KOPT-K1 (cell line): ENCODE results near the gene ATXN2L.

Source experiments
- H3K27ac ChIP-seq: fragments of 200-600 bp; sonication (generic); 2 replicates; pipeline ENCODE4 v1.5.1; 2016; ENCODE audit warnings: antibody characterized with exemption, mild to moderate bottlenecking, low read depth, low read length; ENCODE audit not compliant: poor library complexity, severe bottlenecking
- H3K36me3 ChIP-seq: fragments of 200-600 bp; sonication (generic); 2 replicates; pipeline ENCODE4 v1.5.1; 2017; ENCODE audit warnings: antibody characterized with exemption, mild to moderate bottlenecking, low read length, moderate library complexity; ENCODE audit not compliant: insufficient read depth
- H3K9me3 ChIP-seq: fragments of 200-600 bp; sonication (generic); 2 replicates; pipeline ENCODE4 v1.5.1; 2017; ENCODE audit warnings: antibody characterized with exemption, low read length, mild to moderate bottlenecking; ENCODE audit not compliant: insufficient read depth, poor library complexity, severe bottlenecking

The ATXN2L gene

DNA sequence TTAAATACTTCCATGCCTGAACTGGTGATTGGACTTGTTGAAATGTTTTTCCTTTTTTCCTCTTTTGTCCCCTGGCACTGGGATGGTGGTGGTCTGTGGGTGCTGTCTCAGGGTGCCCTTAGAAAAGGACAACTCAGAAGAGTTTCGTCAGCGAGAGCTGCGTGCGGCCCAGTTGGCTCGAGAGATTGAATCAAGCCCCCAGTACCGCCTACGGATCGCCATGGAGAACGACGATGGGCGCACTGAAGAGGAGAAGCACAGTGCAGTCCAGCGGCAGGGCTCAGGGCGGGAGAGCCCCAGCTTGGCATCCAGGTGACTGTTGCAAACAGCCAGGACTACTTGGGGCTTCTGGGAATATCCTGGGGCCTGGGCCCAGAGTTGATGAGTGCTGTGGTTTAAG lies 6.9 kb downstream of the ATXN2L start:
- H3K27ac ChIP-seq: no peak overlapping the region
- no peaks in the 10 kb centered on the region for H3K9me3 ChIP-seq
- peaks cover 100% of the 10 kb centered on the region for H3K36me3 ChIP-seq

DNA sequence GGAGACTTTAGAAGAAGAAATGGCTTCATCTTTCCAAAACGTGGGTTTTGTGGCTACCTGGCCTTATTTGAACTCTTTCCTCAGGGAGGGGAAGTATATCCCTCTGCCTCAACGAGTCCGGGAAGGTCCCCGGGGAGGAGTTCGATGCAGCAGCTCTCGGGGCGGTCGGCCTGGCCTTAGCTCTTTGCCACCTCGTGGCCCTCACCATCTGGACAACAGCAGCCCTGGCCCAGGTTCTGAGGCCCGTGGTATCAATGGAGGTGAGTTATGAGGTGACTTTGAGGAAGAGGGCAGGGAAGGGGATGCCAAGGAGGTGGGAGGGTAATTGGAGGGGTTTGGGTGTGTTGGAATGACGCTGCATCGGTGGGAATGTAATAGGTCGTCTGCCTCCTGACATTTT lies 7.7 kb downstream of the ATXN2L start:
- H3K36me3 ChIP-seq: peaks cover 100% of the 10 kb centered on the region
- H3K27ac ChIP-seq: no peak overlapping the region
- H3K9me3 ChIP-seq: no peaks in the 10 kb centered on the region

DNA sequence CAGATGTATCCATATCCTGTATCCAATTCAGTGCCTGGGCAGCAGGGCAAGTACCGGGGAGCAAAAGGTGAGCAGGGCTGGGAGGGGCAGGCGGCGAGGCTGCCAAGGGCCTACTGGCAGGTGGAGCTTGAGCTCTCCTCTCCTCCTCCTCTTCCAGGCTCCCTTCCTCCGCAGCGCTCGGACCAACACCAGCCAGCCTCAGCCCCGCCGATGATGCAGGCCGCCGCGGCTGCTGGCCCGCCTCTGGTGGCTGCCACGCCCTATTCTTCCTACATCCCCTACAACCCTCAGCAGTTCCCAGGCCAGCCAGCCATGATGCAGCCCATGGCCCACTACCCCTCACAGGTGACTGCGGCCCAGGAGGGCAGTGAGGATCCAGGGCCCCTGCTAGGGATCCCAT lies 11.6 kb downstream of the ATXN2L start:
- Histone ChIP-seq H3K9me3 (no peaks in the 10 kb centered on the region), H3K27ac (no peak overlapping the region), H3K36me3 (peaks cover 100% of the 10 kb centered on the region)

DNA sequence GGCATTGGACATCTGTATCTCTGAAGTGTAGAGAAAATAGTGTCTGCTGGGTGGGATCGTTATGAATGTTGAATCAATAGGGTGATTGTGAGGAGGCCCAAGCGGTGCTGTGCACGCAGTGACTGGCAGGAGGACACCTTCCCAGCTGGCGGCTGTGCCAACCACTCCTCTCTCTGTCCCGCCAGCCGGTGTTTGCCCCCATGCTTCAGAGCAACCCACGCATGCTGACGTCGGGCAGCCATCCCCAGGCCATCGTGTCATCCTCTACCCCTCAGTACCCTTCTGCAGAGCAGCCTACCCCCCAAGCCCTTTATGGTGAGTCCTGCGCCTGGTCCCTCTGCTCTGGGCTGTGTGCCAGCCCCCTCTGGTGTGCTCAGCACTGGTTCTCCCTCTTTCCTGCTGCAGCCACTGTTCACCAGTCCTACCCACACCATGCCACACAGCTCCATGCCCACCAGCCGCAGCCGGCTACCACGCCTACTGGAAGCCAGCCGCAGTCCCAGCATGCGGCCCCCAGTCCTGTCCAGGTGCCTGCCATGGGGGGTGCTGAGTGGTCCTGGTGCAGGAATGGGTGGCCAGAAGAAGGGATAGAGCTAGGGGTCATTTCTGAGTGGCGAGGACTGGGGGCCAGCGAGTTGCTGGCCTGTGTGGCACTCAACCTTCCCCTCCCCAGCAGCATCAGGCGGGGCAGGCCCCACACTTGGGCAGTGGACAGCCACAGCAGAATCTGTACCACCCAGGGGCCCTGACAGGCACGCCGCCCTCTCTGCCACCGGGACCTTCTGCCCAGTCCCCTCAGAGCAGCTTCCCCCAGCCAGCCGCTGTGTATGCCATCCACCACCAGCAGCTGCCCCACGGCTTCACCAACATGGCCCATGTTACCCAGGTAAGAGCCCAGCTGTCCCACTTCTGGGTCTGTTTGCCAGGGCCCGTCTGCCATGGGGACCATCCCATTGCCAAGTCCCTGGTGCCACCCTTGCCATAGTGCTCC lies 12.4 kb downstream of the ATXN2L start:
- Histone ChIP-seq H3K27ac (no peak overlapping the region), H3K36me3 (peaks cover 100% of the 10 kb centered on the region), H3K9me3 (no peaks in the 10 kb centered on the region)

DNA sequence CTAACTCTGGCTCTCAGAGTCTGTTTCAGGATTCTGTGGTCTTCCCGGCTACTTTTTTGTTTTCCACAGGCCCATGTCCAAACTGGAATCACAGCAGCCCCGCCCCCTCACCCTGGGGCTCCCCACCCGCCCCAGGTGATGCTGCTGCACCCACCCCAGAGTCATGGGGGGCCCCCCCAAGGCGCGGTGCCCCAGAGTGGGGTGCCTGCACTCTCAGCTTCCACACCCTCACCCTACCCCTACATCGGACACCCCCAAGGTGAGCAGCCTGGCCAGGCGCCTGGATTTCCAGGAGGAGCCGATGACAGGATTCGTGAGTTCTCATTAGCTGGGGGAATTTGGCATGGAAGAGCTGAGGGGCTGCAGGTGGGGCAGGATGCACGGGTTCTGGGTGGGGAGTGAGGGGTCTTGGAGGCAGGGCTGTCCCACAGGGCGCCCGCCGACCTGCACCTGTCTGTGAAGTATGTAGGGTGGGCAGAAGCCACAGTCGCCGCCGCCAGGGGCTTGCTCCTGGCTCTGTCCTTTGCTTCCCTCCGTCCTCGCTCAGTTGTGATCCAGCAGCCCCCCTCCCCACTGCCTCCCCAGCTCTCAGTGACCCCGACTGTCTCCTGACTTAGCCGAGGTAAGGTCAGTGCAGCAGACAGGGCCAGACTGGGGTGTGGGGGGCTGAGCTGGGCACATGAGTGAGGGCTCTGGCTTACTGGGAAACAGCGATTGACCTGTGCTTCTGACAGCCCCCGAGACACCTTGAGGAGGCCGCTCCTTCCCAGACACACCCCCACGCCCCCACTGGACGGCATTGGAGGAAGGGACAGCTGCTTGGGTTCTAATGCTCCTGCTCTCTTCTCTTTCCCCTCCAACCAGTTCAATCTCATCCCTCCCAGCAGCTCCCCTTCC lies 13.3 kb downstream of the ATXN2L start:
- Histone ChIP-seq H3K36me3 (peaks cover 92% of the 10 kb centered on the region), H3K27ac (no peak overlapping the region), H3K9me3 (no peaks in the 10 kb centered on the region)

DNA sequence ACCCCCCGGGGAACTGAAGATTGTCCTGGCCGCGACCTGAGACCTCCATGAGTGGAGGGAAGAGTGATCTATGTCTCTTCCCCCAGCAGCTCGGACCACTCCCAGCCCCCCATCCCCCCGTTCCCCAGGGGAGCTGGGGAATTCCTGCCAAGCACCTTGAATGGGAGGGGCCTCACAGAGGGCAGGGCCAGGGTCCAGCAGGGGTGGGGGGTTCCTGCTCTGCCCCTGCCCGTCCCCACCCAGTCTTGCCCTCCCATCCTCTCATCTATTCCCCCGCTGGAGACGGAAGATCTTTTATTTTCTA lies 13.9 kb downstream of the ATXN2L start:
- Histone ChIP-seq H3K36me3 (peaks cover 90% of the 10 kb centered on the region), H3K9me3 (no peaks in the 10 kb centered on the region), H3K27ac (no peak overlapping the region)

DNA sequence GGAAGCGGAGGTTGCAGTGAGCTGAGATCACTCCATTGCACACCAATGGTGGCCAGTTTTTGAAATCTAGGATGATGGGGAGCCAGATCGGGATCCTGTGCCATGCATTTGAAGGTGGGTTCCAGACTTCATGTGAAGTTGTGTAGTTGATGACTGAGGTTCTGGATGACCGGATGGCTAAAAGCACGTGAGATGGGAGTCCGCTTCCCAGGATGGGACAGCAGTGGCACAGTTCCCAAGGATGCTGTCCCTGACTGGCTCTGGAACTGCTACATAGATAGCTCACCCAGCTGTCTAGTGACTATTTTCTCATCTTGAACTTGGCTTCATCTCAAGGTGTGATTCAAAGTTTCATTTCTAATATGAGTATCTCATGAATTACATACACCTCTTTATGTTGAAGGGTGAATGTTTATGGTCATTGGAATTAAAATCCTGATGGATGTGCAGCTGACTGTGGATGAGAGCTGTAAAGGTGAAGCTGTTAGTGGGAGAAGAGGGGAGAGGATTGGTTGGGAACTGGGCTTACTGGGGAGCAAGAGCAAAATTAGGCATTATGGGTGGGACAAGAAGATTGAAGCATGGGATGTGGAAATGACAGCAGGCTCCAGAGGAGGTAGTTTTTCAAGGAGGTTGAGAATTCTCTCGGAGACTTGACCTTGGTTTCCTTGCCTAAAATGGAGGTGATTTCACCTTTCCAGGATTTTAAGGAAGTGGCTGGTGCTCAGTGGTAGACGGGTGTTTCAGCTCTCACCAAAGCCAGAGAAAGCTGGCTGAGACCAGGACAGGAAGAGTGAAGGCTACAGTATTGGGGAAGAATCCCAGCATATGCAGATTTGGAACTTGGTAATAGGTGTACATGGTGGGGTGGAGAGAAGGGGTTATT lies 15.1 kb downstream of the ATXN2L start:
- no peaks in the 10 kb centered on the region for H3K9me3 ChIP-seq
- H3K36me3 ChIP-seq: peaks cover 90% of the 10 kb centered on the region
- no peak overlapping the region for H3K27ac ChIP-seq

DNA sequence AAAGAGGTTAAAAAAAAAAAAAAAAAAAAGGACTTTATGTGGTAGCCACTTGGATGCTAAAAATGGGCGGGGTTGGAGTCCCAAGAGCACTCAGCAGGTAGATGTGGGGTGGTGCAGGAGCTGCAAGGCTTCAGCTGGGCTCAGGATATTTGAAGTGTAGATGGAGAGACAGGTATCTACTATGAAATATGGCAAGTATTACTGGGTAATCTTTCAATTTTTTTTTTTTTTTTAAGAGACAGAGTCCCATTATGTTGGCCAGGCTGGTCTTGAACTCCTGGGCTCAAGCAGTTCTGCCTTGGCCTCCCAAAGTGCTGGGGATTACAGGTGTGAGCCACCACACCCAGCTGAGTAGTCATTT lies 15.7 kb downstream of the ATXN2L start:
- Histone ChIP-seq H3K9me3 (no peaks in the 10 kb centered on the region), H3K36me3 (peaks cover 90% of the 10 kb centered on the region), H3K27ac (no peak overlapping the region)

DNA sequence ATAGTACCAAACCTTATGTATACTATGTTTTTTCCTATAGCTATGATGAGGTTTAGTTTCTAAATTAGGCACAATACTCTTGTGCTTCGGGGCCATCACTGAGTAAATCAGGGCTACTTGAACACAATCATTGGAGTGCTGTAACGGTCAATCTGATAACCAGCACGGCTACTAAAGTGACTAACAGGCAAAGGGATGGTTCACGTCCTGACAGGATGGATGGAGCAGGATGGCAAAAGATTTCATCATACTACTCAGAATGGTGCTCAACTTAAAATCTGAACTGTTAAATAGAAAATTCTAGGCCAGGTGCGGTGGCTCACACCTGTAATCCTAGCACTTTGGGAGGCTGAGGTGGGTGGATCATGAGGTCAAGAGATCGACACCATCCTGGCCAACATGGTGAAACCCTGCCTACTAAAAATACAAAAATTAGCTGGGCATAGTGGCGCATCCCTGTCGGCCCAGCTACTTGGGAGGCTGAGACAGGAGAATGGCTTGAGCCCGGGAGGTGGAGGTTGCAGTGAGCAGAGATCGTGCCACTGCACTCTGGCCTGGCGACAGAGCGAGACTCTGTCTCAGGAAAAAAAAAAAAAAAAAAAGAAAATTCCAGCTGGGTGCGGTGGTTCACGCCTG lies 16.3 kb downstream of the ATXN2L start:
- Histone ChIP-seq H3K36me3 (peaks cover 90% of the 10 kb centered on the region), H3K9me3 (no peaks in the 10 kb centered on the region)

DNA sequence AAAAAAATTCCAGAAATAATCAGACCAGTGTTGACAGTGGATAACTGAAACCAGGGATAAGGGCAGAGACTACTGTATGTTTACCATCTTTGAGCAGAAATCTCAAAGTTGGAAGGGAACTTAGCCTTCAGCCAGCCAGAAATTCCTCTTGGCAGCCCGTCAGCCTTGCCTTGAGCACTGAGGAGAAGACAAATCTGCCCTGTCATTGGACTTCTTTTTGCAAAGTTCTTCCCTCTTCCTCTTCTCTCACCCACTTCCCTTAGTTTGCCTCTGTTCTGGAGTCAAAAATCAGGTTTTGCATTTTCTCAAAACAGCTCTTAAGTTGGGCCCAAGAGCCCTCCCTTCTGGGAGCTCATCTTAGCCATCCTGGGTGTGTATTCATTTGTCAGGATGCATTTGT lies 17.1 kb downstream of the ATXN2L start:
- no peak overlapping the region for H3K27ac ChIP-seq
- no peaks in the 10 kb centered on the region for H3K9me3 ChIP-seq
- H3K36me3 ChIP-seq: peaks cover 90% of the 10 kb centered on the region

More for the DNA sequence above, 16.3 kb downstream of the ATXN2L start:
- H3K27ac ChIP-seq: no peak overlapping the region

DNA sequence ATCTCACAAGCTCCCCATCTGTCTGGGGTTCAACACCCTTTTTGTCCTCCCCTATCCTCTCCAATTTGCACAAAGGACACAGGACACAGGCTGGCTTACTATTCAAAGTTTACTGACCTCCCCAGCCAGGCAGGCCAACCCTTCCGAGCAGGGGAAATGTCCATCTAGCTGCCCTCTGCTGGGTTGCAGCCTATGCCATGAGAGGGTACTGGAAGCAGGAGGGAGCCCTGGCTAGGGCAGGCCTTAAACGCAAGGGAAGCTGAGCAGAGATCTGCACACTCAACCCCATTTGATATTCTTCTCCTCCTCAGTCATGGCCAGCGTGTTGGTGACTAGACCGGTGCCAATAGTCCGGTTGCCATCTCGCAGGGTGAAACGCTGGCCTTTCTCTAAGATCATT lies 19.9 kb downstream of the ATXN2L start:
- Histone ChIP-seq H3K9me3 (no peaks in the 10 kb centered on the region), H3K27ac (no peak overlapping the region), H3K36me3 (peaks cover 66% of the 10 kb centered on the region)

DNA sequence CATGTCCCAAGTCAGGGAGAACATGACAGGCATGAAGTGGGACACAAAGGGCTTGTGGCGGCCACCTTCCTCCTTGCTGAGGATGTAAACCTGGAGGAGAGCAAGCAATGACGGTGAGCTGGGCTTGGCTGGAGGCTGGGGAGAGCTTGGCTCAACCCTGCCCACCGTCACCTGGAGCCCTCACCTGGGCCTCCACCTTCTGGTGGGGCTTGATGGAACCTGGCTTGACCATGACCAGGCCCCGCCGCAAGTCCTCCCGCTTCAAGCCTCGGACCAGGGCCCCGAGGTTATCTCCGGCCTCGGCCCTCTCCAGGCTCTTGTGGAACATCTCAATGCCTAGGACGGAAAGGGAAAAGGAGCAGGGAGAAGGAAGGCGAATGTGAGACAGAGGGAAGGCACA lies 21.0 kb downstream of the ATXN2L start:
- Histone ChIP-seq H3K27ac (no peak overlapping the region), H3K36me3 (peaks cover 55% of the 10 kb centered on the region), H3K9me3 (no peaks in the 10 kb centered on the region)

DNA sequence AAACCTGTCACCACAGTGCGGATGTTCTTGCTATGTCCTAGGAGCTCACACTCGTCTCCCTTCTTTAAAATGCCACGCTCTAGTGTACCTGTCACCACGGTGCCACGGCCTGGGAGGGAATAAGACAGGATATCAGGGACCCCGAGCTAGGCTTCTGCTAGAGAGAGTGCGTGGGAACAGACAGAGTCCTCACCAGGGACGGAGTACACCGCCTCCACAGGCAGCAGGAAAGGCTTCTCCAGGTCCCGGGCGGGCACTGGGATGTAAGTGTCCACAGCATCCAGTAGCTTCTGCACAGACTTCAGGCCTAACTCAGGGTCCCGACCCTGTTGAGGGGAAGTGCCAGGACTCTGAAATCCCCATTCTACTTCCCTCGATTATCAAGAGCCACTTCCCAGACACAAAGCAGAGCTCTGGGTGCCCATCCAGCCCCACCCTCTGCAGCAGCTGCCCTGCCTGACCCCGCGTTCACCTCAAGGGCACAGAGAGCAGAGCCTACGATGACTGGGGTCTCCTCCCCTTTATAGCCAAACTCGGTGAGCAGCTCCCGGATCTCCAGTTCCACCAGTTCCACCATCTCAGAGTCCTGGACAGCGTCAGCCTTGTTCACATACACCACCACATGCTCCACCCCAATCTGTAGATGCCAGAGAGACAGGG lies 21.6 kb downstream of the ATXN2L start:
- Histone ChIP-seq H3K27ac (no peak overlapping the region), H3K9me3 (no peaks in the 10 kb centered on the region), H3K36me3 (peaks cover 49% of the 10 kb centered on the region)

DNA sequence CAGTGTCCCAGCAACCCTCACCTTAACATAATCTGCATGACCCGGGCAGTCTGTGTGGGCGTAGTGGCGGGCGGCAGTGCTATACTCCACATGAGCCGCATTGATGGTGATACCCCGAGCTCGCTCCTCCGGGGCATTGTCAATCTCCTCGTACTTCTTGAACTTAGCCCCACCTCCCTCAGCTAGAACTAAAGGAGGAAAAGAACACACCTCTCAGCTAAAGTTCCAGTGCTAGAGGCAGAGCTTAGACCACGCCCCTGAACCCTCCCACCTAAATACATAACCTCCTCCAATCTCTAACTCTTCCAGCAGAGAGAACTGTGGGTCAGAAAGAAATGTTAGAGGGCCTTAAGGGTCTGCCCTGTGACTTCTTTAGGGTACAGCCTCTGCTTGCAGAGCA lies 22.5 kb downstream of the ATXN2L start:
- Histone ChIP-seq H3K27ac (peak overlapping the region; percentile 79), H3K9me3 (no peaks in the 10 kb centered on the region), H3K36me3 (peaks cover 41% of the 10 kb centered on the region)
